ENCODE measurements around the gene RBM17. TPM values are rescaled to one million over a fixed set of nuclear protein-coding genes. Genes with fewer than 3 reads are reported as not detected.

Gene RBM17
- total and polyA plus RNA-seq, 4 donors = 16.5 to 44.8 (median 34.1) TPM

DNA sequence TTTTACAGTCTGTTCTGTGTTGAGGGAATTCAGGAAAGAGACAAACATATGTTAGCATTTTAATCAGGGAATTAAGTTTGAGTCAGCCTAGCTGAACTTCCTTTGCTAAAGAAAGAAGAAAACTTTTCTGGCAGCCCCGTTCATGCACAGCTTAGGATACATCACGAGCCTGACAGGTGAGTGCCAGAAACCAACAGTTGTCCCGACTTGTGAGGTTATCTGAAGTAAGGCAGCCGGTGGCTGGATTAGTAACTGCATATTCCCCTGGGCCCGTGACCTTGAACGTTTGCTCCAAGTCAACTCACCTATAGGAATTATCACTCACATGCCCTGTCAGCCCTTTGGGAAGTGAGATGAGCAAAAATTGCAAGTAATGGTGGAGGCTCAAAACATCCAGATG lies 24.1 kb downstream of the RBM17 start:
- Histone ChIP-seq H3K9ac (ENCODE audit: low read depth in 1 of 2, low read length in 2 of 2) (no peak overlapping the region), H3K27ac (ENCODE audit: low read depth in 1 of 2, low read length in 2 of 2) (no peak overlapping the region), H3K4me3 (ENCODE audit: low read depth in 1 of 3, low read length in 3 of 3) (no peak overlapping the region), H3K9me3 (ENCODE audit: control insufficient read depth in 4 of 4, low read length in 3 of 4) (no peaks in the 10 kb centered on the region), H3K4me1 (ENCODE audit: control insufficient read depth in 4 of 4, insufficient read depth in 4 of 4, low read length in 3 of 4) (peaks cover 0 to 5% (median 3%) of the 10 kb centered on the region in 4 donors), H3K36me3 (ENCODE audit: control insufficient read depth in 4 of 4, insufficient read depth in 3 of 4, low read depth in 1 of 4, low read length in 3 of 4) (peaks cover 13 to 65% (median 61%) of the 10 kb centered on the region in 4 donors), H3K27me3 (ENCODE audit: control insufficient read depth in 4 of 4, insufficient read depth in 4 of 4, low read length in 3 of 4) (no peaks in the 10 kb centered on the region)
- TF ChIP-seq RAD21 (IDR thresholded peaks at IDR 0.05) (no peak), JUND (IDR thresholded peaks at IDR 0.05) (no peak), TAF1 (conservative IDR thresholded peaks at IDR 0.05) (no peak), FOXA1 (IDR thresholded peaks at IDR 0.05) (no peak), YY1 (IDR thresholded peaks at IDR 0.05) (no peak), HNF4G (IDR thresholded peaks at IDR 0.05) (no peak), SP1 (IDR thresholded peaks at IDR 0.05) (no peak), GABPA (IDR thresholded peaks at IDR 0.05 in 1 of 2, conservative IDR thresholded peaks at IDR 0.05 in 1 of 2) (no peak), RXRA (IDR thresholded peaks at IDR 0.05) (no peak), FOXA2 (IDR thresholded peaks at IDR 0.05) (no peak), NR2F2 (IDR thresholded peaks at IDR 0.05) (no peak), HNF4A (conservative IDR thresholded peaks at IDR 0.05) (no peak), EGR1 (IDR thresholded peaks at IDR 0.05; ENCODE audit: low read depth in 2 of 2) (no peak)
- TF ChIP-seq, protein P1, sequence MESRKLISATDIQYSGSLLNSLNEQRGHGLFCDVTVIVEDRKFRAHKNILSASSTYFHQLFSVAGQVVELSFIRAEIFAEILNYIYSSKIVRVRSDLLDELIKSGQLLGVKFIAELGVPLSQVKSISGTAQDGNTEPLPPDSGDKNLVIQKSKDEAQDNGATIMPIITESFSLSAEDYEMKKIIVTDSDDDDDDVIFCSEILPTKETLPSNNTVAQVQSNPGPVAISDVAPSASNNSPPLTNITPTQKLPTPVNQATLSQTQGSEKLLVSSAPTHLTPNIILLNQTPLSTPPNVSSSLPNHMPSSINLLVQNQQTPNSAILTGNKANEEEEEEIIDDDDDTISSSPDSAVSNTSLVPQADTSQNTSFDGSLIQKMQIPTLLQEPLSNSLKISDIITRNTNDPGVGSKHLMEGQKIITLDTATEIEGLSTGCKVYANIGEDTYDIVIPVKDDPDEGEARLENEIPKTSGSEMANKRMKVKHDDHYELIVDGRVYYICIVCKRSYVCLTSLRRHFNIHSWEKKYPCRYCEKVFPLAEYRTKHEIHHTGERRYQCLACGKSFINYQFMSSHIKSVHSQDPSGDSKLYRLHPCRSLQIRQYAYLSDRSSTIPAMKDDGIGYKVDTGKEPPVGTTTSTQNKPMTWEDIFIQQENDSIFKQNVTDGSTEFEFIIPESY (IDR thresholded peaks at IDR 0.05) = no peak
- TF ChIP-seq, protein P2, sequence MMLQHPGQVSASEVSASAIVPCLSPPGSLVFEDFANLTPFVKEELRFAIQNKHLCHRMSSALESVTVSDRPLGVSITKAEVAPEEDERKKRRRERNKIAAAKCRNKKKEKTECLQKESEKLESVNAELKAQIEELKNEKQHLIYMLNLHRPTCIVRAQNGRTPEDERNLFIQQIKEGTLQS (IDR thresholded peaks at IDR 0.05) = no peak
- TF ChIP-seq, protein P3, sequence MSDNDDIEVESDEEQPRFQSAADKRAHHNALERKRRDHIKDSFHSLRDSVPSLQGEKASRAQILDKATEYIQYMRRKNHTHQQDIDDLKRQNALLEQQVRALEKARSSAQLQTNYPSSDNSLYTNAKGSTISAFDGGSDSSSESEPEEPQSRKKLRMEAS (IDR thresholded peaks at IDR 0.05) = no peak
- TF ChIP-seq, protein P4, sequence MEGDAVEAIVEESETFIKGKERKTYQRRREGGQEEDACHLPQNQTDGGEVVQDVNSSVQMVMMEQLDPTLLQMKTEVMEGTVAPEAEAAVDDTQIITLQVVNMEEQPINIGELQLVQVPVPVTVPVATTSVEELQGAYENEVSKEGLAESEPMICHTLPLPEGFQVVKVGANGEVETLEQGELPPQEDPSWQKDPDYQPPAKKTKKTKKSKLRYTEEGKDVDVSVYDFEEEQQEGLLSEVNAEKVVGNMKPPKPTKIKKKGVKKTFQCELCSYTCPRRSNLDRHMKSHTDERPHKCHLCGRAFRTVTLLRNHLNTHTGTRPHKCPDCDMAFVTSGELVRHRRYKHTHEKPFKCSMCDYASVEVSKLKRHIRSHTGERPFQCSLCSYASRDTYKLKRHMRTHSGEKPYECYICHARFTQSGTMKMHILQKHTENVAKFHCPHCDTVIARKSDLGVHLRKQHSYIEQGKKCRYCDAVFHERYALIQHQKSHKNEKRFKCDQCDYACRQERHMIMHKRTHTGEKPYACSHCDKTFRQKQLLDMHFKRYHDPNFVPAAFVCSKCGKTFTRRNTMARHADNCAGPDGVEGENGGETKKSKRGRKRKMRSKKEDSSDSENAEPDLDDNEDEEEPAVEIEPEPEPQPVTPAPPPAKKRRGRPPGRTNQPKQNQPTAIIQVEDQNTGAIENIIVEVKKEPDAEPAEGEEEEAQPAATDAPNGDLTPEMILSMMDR (IDR thresholded peaks at IDR 0.05; ENCODE audit: low read depth, low read length, missing input control) = no peak
- TF ChIP-seq, protein P5, sequence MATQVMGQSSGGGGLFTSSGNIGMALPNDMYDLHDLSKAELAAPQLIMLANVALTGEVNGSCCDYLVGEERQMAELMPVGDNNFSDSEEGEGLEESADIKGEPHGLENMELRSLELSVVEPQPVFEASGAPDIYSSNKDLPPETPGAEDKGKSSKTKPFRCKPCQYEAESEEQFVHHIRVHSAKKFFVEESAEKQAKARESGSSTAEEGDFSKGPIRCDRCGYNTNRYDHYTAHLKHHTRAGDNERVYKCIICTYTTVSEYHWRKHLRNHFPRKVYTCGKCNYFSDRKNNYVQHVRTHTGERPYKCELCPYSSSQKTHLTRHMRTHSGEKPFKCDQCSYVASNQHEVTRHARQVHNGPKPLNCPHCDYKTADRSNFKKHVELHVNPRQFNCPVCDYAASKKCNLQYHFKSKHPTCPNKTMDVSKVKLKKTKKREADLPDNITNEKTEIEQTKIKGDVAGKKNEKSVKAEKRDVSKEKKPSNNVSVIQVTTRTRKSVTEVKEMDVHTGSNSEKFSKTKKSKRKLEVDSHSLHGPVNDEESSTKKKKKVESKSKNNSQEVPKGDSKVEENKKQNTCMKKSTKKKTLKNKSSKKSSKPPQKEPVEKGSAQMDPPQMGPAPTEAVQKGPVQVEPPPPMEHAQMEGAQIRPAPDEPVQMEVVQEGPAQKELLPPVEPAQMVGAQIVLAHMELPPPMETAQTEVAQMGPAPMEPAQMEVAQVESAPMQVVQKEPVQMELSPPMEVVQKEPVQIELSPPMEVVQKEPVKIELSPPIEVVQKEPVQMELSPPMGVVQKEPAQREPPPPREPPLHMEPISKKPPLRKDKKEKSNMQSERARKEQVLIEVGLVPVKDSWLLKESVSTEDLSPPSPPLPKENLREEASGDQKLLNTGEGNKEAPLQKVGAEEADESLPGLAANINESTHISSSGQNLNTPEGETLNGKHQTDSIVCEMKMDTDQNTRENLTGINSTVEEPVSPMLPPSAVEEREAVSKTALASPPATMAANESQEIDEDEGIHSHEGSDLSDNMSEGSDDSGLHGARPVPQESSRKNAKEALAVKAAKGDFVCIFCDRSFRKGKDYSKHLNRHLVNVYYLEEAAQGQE (IDR thresholded peaks at IDR 0.05) = no peak
- WGBS = 83% methylated on average over 6 of the region's 6 CpGs
- no peak for DNase-seq (ENCODE audit: low spot score)
